Panc1 (cell line): ENCODE measurements around the gene IL24. TPM values are rescaled to one million over a fixed set of nuclear protein-coding genes. Genes with fewer than 3 reads are reported as not detected.

Experiments used
- ATAC-seq: fragments of 200-7000 bp; cut with Tn5 transposase; 2 replicates; pipeline ENCODE4 v1.9.1; 2020; ENCODE audit warnings: mild to moderate bottlenecking, moderate library complexity
- BruUV-seq: library from RNA; stranded (reverse); fragments of 400-500 nt; replicated peaks from 2 replicates; lab custom pipeline; 2021; lab: Mats Ljungman, UMichigan
- CTCF ChIA-PET: fragments of 300-600 bp; sonication (Branson Sonifier 250); formaldehyde crosslinking; loops from one replicate; lab custom pipeline; 2022; ENCODE audit warnings: antibody characterized with exemption; lab: Charles Lee
- POLR2A ChIA-PET: fragments of 300-600 bp; sonication (Branson Sonifier 250); formaldehyde crosslinking; loops from one replicate; lab custom pipeline; 2022; ENCODE audit warnings: antibody characterized with exemption; lab: Charles Lee
- DNase-seq: peaks from one replicate; pipeline ENCODE4 v3.0.0-alpha.2; 2010; ENCODE audit warnings: low read depth, low spot score
- H3K27ac ChIP-seq: 2 replicates; pipeline ENCODE4 v1.5.1; 2011; ENCODE audit warnings: mild to moderate bottlenecking, low read length, inconsistent platforms
- H3K27me3 ChIP-seq: fragments of 200-500 bp; sonication (Bioruptor generic); 2 replicates; pipeline ENCODE4 v1.6.0; 2014; ENCODE audit warnings: low read length, inconsistent platforms; ENCODE audit not compliant: control insufficient read depth, insufficient read depth
- H3K36me3 ChIP-seq: fragments of 200-500 bp; sonication (Bioruptor generic); 2 replicates; pipeline ENCODE4 v1.5.1; 2014; ENCODE audit warnings: inconsistent platforms, mild to moderate bottlenecking, low read length, moderate library complexity; ENCODE audit not compliant: control insufficient read depth, insufficient read depth
- H3K4me1 ChIP-seq: 2 replicates; pipeline ENCODE4 v1.5.1; 2011; ENCODE audit warnings: inconsistent platforms, mild to moderate bottlenecking, low read length, moderate library complexity; ENCODE audit not compliant: control insufficient read depth, insufficient read depth
- H3K4me3 ChIP-seq, 2 experiments: 2 replicates each; pipeline ENCODE4 v1.5.1; 2011 to 2012; ENCODE audit warnings: low read depth in 2 of 2, low read length in 2 of 2, mild to moderate bottlenecking in 2 of 2, inconsistent platforms in 1 of 2, moderate library complexity in 1 of 2
- H3K9me3 ChIP-seq: fragments of 200-500 bp; sonication (Bioruptor generic); 2 replicates; pipeline ENCODE4 v1.5.1; 2014; ENCODE audit warnings: low read depth, mild to moderate bottlenecking, inconsistent platforms, low read length, moderate library complexity; ENCODE audit not compliant: control insufficient read depth, insufficient read depth
- CTCF ChIP-seq: fragments of 450-650 bp; IDR thresholded peaks from 2 replicates; pipeline ENCODE4 v1.5.1; 2017; ENCODE audit warnings: mild to moderate bottlenecking
- POLR2AphosphoS5 ChIP-seq: IDR thresholded peaks from 2 replicates; pipeline ENCODE4 v1.6.1; 2012; ENCODE audit warnings: mild to moderate bottlenecking, low read depth, low read length, moderate library complexity
- REST ChIP-seq, 2 experiments: IDR thresholded peaks; 2 replicates each; pipeline ENCODE4 v1.6.1; 2011 to 2012; ENCODE audit warnings: low read depth in 2 of 2, control low read depth in 1 of 2, low read length in 1 of 2, mild to moderate bottlenecking in 1 of 2, moderate library complexity in 1 of 2; ENCODE audit not compliant: insufficient read depth in 1 of 2
- SIN3A ChIP-seq: IDR thresholded peaks from 2 replicates; pipeline ENCODE4 v1.6.1; 2012; ENCODE audit warnings: low read depth, mild to moderate bottlenecking, low read length, moderate library complexity, borderline replicate concordance; ENCODE audit not compliant: insufficient read depth
- TCF7L2 ChIP-seq: IDR thresholded peaks from 2 replicates; pipeline ENCODE4 v1.6.1; 2011; ENCODE audit warnings: mild to moderate bottlenecking, low read depth, low read length, inconsistent platforms
- in situ Hi-C: cut with HindIII; loops from 2 replicates; pipeline ENCODE4 v1.10.0; 2016; ENCODE audit warnings: low sequenced_read_pairs, low pct_unique_long_range_greater_than_20kb
- intact Hi-C: fragments of 100-400 bp; cut with micrococcal nuclease; formaldehyde crosslinking; loops from one replicate; pipeline ENCODE4 v1.10.0; 2022; ENCODE audit not compliant: unreplicated experiment
- total RNA-seq: library from RNA; stranded (reverse); gene quantifications from one replicate; pipeline ENCODE4 v1.2.1, GENCODE V29; 2021; ENCODE audit not compliant: unreplicated experiment

Gene IL24
- total RNA-seq, 1 experiment from 2014 or later, result not detected

DNA sequence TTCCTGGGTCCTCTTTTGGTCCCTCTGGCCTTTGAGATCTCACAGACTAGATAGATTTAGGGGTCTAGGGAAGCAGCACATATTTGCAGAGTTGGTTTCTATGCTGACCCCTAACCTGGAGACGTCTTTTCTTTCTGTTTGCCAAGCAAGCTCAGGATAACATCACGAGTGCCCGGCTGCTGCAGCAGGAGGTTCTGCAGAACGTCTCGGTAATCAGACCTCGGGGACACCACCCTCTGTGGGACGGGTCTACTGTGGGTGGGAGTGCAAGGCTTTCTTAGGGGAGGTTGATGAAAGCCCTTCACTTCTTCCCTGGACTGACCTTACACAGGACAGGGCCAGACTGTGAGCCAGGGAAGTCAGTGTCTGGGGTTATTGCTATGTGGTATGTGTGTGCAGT lies 2.9 kb downstream of the IL24 start:
- TF ChIP-seq TCF7L2 (no peak), CTCF (no peak), SIN3A (no peak), POLR2AphosphoS5 (no peak), REST (IDR thresholded peaks at IDR 0.05; ENCODE audit: insufficient read depth in 1 of 2, low read depth in 2 of 2, low read length in 1 of 2) (no peak)
- ChIA-PET CTCF (no interaction called here), POLR2A (no interaction called here)
- no peaks in the 10 kb centered on the region for H3K4me1 ChIP-seq
- H3K4me3 ChIP-seq, result no peak overlapping the region
- no peaks in the 10 kb centered on the region; the same call in 1 of the 2 replicates for H3K27me3 ChIP-seq
- no peak overlapping the region for H3K27ac ChIP-seq
- ATAC-seq (no peak), DNase-seq (no peak)
- H3K9me3 ChIP-seq, result no peaks in the 10 kb centered on the region
- no TSS peak for BruUV-seq
- in situ Hi-C loops (no loop called here), intact Hi-C loops (no loop called here)
- no peaks in the 10 kb centered on the region for H3K36me3 ChIP-seq

DNA sequence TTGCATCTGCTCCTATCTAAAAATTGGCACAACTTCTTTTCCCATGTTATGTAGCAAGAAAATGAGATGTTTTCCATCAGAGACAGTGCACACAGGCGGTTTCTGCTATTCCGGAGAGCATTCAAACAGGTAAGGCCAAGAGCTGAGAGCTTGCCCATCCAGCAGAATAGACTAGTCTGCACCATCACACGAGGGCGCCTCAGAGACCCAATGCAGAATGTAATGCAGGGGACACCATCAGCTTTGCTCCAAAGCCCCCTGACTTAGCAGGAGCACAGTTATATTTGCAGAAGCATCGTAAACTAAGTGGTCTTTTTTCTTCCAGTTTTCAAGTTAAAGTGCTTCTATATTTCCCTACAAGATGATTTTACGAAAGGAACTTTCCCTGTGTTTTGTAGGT lies 4.7 kb downstream of the IL24 start:
- BruUV-seq, result no TSS peak
- no peak for ATAC-seq

More for the DNA sequence above, 4.7 kb downstream of the IL24 start:
- Histone ChIP-seq H3K9me3 (no peaks in the 10 kb centered on the region), H3K27me3 (no peaks in the 10 kb centered on the region), H3K36me3 (no peaks in the 10 kb centered on the region), H3K27ac (no peak overlapping the region), H3K4me1 (no peaks in the 10 kb centered on the region), H3K4me3 (no peak overlapping the region)
- no peak for DNase-seq
- ChIA-PET POLR2A (no interaction called here), CTCF (no interaction called here)
- in situ Hi-C loops, result no loop called here
- TF ChIP-seq REST (IDR thresholded peaks at IDR 0.05; ENCODE audit: insufficient read depth in 1 of 2, low read depth in 2 of 2, low read length in 1 of 2) (no peak), TCF7L2 (no peak), CTCF (no peak), SIN3A (no peak), POLR2AphosphoS5 (no peak)
- intact Hi-C loops, result no loop called here
